Pancreas (tissue), 10 donors: ENCODE data around the gene FAH. TPM values are rescaled to one million over a fixed set of nuclear protein-coding genes. Genes with fewer than 3 reads are reported as not detected.

Experiments used
- ATAC-seq, 4 donors: fragments of 200-7000 bp; cut with Tn5 transposase; one replicate each; pipeline versions ENCODE4 v1.8.0 to v1.9.1; 2020; ENCODE audit warnings: mild to moderate bottlenecking in 4 of 4, moderate library complexity in 4 of 4
- DNase-seq, 6 donors: peaks; one replicate each; pipeline ENCODE4 v3.0.0-alpha.2; 2020
- FAIRE-seq: peaks from 2 replicates; lab custom pipeline; 2012; peaks lifted over from hg19 to GRCh38; lab: Jason Lieb, UNC
- H3K27ac ChIP-seq, 4 donors: fragments of 200-600 bp; sonication (generic); 1 replicate in 3 of 4; 2 replicates in 1 of 4; pipeline versions ENCODE4 v1.5.0 to v1.8.0; 2020
- H3K27me3 ChIP-seq, 4 donors: fragments of 200-600 bp; one replicate each; pipeline ENCODE4 v1.8.0; 2021
- H3K36me3 ChIP-seq, 3 donors: fragments of 200-600 bp; sonication (generic) in 1 of 3; one replicate each; pipeline versions ENCODE4 v1.5.0 to v1.8.0; 2020 to 2021
- H3K4me1 ChIP-seq, 3 donors: fragments of 200-600 bp; one replicate each; pipeline ENCODE4 v1.8.0; 2021
- H3K4me3 ChIP-seq, 4 donors: fragments of 200-600 bp; sonication (generic) in 2 of 4; one replicate each; pipeline versions ENCODE4 v1.5.0 to v1.8.0; 2020 to 2021
- H3K9me3 ChIP-seq, 4 donors: fragments of 200-600 bp; one replicate each; pipeline ENCODE4 v1.8.0; 2021
- WGBS, 2 donors: extraction: QIAGEN DNeasy Blood & Tissue Kit; methylation state at CpG; one replicate each; pipeline ENCODE4 v1.1.7; 2013; 5-methylcytosine and 5-hydroxymethylcytosine counted together
- intact Hi-C, 3 donors: fragments of 100-400 bp; cut with DNase I; formaldehyde crosslinking; loops; one replicate each; pipeline versions ENCODE4 v1.11.1 to v1.14.2; 2022
- polyA plus RNA-seq, 2 donors: library from polyadenylated mRNA; stranded (reverse); fragments of 200-250 nt; gene quantifications; one replicate each; pipeline ENCODE4 v1.2.3, GENCODE V29; 2013
- total RNA-seq, 6 donors: library from RNA; stranded (reverse); fragmentation: NEBNext Ultra II Directional in 4 of 6; extraction: Animal tissue kit (Norgen Biotek cat#: 25700) in 4 of 6; gene quantifications; one replicate each; pipeline versions ENCODE4 v1.2.1 to v1.2.4, GENCODE V29; 2021 to 2023
- TF ChIP-seq, protein P1 (sequence below), 4 donors: fragments of 200-600 bp; sonication (generic) in 3 of 4; IDR thresholded peaks; one replicate each; pipeline versions ENCODE4 v1.5.0 to v1.8.0; 2021; ENCODE audit warnings: antibody characterized with exemption in 4 of 4
- donor health status: healthy with polysubstance abuse.
- donor health status: DM: no; HTN: no; CAD: no; lungs with moderate emphysema.
- donor health status: DM: no; HTN: no; CAD: no.
- donor health status: control.
- donor health status: control.
- donor health status: Bipolar disorder and iron deficiency.
- donor health status: DM: yes; HTN: yes; CAD: no.
- donor health status: DM: no; HTN: no; CAD: no.
- donor health status: DM: no; HTN: no; CAD: no.
- donor health status: DM: yes; HTN: yes; CAD: no.

FAH gene
- total and polyA plus RNA-seq, 8 donors = 5.0 to 22.9 (median 11.7) TPM

DNA sequence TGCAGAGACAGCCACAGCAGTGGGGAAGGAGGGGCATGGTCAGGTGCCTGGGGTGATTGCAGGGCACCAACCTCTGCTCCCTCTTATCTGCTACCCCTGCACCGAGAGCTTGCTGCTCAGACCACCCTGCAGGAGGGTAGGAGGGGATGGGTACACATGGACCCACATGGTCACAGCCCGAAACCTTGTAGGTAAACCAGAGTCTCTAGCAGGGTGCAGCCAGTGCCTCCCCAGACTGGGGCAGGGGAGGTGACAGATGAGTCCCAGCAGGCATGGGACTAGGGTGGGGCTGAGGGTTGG is 49.2 kb downstream of the FAH start:
- no peaks in the 10 kb centered on the region for H3K27me3 ChIP-seq
- 54 to 88% methylated on average over 2 of the region's 2 CpGs for WGBS, 2 donors
- peaks cover 0 to under 1% (median 0%) of the 10 kb centered on the region in 3 donors for H3K4me1 ChIP-seq
- ATAC-seq = no peak
- H3K36me3 ChIP-seq = no peaks in the 10 kb centered on the region
- FAIRE-seq = no peak
- TF ChIP-seq, protein P1, sequence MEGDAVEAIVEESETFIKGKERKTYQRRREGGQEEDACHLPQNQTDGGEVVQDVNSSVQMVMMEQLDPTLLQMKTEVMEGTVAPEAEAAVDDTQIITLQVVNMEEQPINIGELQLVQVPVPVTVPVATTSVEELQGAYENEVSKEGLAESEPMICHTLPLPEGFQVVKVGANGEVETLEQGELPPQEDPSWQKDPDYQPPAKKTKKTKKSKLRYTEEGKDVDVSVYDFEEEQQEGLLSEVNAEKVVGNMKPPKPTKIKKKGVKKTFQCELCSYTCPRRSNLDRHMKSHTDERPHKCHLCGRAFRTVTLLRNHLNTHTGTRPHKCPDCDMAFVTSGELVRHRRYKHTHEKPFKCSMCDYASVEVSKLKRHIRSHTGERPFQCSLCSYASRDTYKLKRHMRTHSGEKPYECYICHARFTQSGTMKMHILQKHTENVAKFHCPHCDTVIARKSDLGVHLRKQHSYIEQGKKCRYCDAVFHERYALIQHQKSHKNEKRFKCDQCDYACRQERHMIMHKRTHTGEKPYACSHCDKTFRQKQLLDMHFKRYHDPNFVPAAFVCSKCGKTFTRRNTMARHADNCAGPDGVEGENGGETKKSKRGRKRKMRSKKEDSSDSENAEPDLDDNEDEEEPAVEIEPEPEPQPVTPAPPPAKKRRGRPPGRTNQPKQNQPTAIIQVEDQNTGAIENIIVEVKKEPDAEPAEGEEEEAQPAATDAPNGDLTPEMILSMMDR (IDR thresholded peaks at IDR 0.05) = no peak
- no peak overlapping the region for H3K27ac ChIP-seq
- no peak for DNase-seq
- no peak overlapping the region for H3K4me3 ChIP-seq
- no peaks in the 10 kb centered on the region for H3K9me3 ChIP-seq
- intact Hi-C loops = no loop called here

DNA sequence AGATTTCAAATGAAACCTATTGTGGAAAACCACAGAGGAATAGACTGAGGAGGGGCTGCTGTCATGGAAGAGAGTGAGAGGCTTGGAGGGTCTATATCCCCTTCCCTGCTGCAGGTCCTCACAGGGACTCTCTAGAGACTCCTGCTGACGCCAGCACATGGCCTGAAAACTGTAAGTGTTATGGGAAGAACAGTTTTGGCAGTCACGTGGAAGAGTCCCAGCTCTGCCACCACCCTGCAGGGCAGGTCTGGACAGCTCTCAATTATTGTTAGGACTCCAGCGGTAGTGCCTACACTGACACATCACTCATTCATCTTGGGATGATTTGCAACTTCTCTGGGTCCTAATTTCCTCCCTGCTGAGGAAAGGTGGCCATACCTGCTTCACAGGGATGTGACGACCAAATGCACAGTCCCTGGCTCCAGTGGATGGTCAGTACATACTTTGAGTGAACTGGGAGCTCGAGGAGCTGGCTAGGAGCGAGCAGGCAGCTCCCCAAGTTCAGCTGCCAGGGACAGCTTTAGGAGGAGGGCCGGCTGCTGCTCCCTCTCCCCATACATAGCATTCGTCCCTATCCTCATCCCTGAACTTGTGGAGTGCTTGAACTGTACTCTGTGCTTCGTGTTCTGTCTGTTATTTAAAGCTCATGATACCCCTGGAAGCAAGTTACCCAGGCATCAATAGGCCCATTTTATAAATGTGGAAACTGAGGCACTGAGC is 50.0 kb downstream of the FAH start:
- ATAC-seq (no peak), FAIRE-seq (no peak), DNase-seq (no peak)
- intact Hi-C loops = no loop called here
- H3K36me3 ChIP-seq = no peaks in the 10 kb centered on the region
- no peak overlapping the region for H3K4me3 ChIP-seq
- TF ChIP-seq, protein P1 (IDR thresholded peaks at IDR 0.05) = no peak
- H3K4me1 ChIP-seq = peaks cover 0 to 8% (median 0%) of the 10 kb centered on the region in 3 donors
- no peaks in the 10 kb centered on the region for H3K9me3 ChIP-seq
- H3K27me3 ChIP-seq = no peaks in the 10 kb centered on the region
- 46 to 51% methylated on average over 9 of the region's 9 CpGs for WGBS, 2 donors
- H3K27ac ChIP-seq = no peak overlapping the region

DNA sequence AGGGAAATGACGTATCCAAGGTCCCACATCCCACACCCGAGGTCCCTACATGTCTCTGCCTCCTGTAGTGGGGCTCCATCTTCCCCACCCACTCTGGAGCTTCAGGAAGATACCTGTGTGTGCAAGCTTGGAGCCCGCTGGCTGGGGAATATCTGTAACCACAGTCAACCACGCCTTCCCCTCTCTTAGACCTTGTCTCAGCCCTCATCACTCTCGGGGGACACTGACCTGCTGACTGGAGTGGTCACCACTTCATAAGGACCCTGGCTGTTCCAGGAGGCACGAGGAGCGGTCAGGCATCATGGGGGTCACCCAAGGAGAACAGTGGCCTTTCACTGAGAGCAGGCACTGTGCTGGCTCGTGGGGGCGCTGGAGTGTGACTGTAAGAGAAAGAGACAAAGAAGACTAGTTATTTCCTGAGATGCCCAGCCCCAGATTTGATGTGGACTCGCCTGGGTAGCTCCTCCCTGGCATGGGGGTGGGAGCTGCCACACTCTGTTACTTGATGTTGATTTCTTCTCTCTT is 50.6 kb downstream of the FAH start:
- WGBS, 2 donors = 65 to 79% methylated on average over 10 of the region's 10 CpGs
- Histone ChIP-seq H3K27ac (no peak overlapping the region), H3K4me3 (no peak overlapping the region), H3K4me1 (peaks cover 0 to 8% (median 0%) of the 10 kb centered on the region in 3 donors), H3K9me3 (no peaks in the 10 kb centered on the region), H3K36me3 (no peaks in the 10 kb centered on the region), H3K27me3 (no peaks in the 10 kb centered on the region)
- FAIRE-seq (no peak), DNase-seq (no peak), ATAC-seq (no peak)
- TF ChIP-seq, protein P1 (IDR thresholded peaks at IDR 0.05) = no peak
- intact Hi-C loops = no loop called here

DNA sequence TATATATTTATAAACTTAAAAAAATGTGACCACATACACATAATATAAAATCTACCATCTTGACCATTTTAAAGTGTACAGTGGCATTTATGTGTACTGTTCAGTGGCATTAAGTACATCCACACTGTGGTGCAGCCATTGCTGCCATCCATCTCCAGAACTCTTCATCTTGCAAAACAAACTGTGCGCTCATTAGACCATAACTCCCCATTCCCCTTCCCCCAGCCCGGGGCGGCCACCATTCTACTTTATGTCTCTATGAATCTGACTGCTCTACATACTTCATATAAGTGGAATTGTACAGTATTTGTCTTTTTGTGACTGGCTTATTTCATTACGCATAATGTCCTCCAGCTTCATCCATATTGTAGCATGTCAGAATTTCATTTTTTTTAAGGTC is 51.4 kb downstream of the FAH start:
- intact Hi-C loops = no loop called here
- Histone ChIP-seq H3K4me3 (no peak overlapping the region), H3K4me1 (peaks cover 0 to 8% (median 0%) of the 10 kb centered on the region in 3 donors), H3K36me3 (no peaks in the 10 kb centered on the region), H3K27me3 (no peaks in the 10 kb centered on the region), H3K9me3 (no peaks in the 10 kb centered on the region), H3K27ac (no peak overlapping the region)
- ATAC-seq (no peak), FAIRE-seq (no peak), DNase-seq (no peak)
- TF ChIP-seq, protein P1 (IDR thresholded peaks at IDR 0.05) = no peak
- 92 to 95% methylated on average over 4 of the region's 4 CpGs for WGBS, 2 donors

DNA sequence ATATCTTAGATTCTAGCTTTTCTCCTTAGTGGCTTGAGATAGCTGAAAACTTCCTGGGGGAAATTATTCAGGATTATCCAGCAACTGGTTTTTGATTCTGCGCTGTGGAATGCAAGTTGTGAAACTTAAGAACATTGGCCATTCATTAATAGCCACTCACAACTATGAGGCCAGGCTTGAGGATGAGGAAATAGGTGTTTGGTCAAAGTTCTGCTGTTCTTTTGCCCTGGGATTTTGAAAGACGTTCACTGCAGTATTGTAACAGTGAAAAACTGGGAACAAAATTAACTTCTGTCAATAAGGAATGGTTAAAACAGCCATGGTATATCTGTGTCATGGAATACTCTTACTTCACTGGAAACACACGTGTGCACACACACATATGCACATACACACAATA is 55.1 kb downstream of the FAH start:
- no peaks in the 10 kb centered on the region for H3K27me3 ChIP-seq
- no peak overlapping the region for H3K4me3 ChIP-seq
- no peak for DNase-seq
- peak in 2 of 4 donors; percentile 37 to 39 for ATAC-seq
- TF ChIP-seq, protein P1 (IDR thresholded peaks at IDR 0.05) = no peak
- H3K36me3 ChIP-seq = no peaks in the 10 kb centered on the region
- no peak for FAIRE-seq
- H3K4me1 ChIP-seq = peaks cover 0 to 8% (median 0%) of the 10 kb centered on the region in 3 donors
- 60 to 62% methylated on average over 3 of the region's 3 CpGs for WGBS, 2 donors
- H3K27ac ChIP-seq = no peak overlapping the region
- H3K9me3 ChIP-seq = no peaks in the 10 kb centered on the region
- intact Hi-C loops = no loop called here
